Gastrocnemius medialis (tissue), 4 donors: ENCODE data around the gene MTCP1. TPM values are rescaled to one million over a fixed set of nuclear protein-coding genes. Genes with fewer than 3 reads are reported as not detected.

Experiments
- ATAC-seq, 2 donors: fragments of 150-250 bp; one replicate each; pipeline ENCODE4 v1.9.1; 2016
- DNase-seq, 2 donors: peaks; one replicate each; pipeline ENCODE4 v3.0.0-alpha.2; 2019
- H3K27ac ChIP-seq, 4 donors: fragments of 200-600 bp; sonication (generic); 1 replicate in 1 of 4; 2 replicates in 3 of 4; pipeline ENCODE4 v1.5.1; 2016 to 2018; ENCODE audit warnings: mild to moderate bottlenecking in 2 of 4, moderate library complexity in 1 of 4
- H3K27me3 ChIP-seq, 3 donors: fragments of 200-600 bp; sonication (generic) in 2 of 3; 1 replicate in 1 of 3; 2 replicates in 2 of 3; pipeline versions ENCODE4 v1.5.1 to v1.6.0; 2016 to 2019; ENCODE audit warnings: mild to moderate bottlenecking in 1 of 3, moderate library complexity in 1 of 3
- H3K36me3 ChIP-seq, 2 donors: fragments of 200-600 bp; sonication (generic) in 1 of 2; one replicate each; pipeline ENCODE4 v1.5.1; 2017 to 2018
- H3K4me1 ChIP-seq, 2 donors: fragments of 200-600 bp; sonication (generic) in 1 of 2; one replicate each; pipeline ENCODE4 v1.5.1; 2016 to 2017; ENCODE audit warnings: mild to moderate bottlenecking in 2 of 2
- H3K4me3 ChIP-seq, 4 donors: fragments of 200-600 bp; sonication (generic) in 3 of 4; 1 replicate in 1 of 4; 2 replicates in 3 of 4; pipeline ENCODE4 v1.5.1; 2016 to 2019; ENCODE audit warnings: mild to moderate bottlenecking in 2 of 4
- H3K9me3 ChIP-seq, 3 donors: fragments of 200-600 bp; sonication (generic) in 2 of 3; 1 replicate in 1 of 3; 2 replicates in 2 of 3; pipeline ENCODE4 v1.5.1; 2016 to 2019
- CTCF ChIP-seq, 5 experiments: fragments of 450-650 bp in 3 of 5; fragments of 200-600 bp in 2 of 5; sonication (generic) in 2 of 5; IDR thresholded peaks in 4 of 5; conservative IDR thresholded peaks in 1 of 5; 1 replicate in 4 of 5; 2 replicates in 1 of 5; pipeline ENCODE4 v1.5.1; 2016 to 2019; ENCODE audit warnings: antibody characterized with exemption in 5 of 5, mild to moderate bottlenecking in 3 of 5, moderate library complexity in 3 of 5
- POLR2A ChIP-seq, 2 donors: fragments of 450-650 bp; IDR thresholded peaks; one replicate each; pipeline ENCODE4 v1.6.1; 2017; ENCODE audit warnings: antibody characterized with exemption in 2 of 2, mild to moderate bottlenecking in 2 of 2, moderate library complexity in 2 of 2
- in situ Hi-C, 4 donors: fragments of 200-750 bp; cut with MboI; loops; one replicate each; pipeline versions ENCODE4 v1.15.0 to v1.8.0; 2017; ENCODE audit warnings: low sequenced_read_pairs in 4 of 4
- intact Hi-C: fragments of 100-400 bp; cut with DNase I; formaldehyde crosslinking; loops from one replicate; pipeline ENCODE4 v1.15.1; 2023; ENCODE audit warnings: low total_unique reads
- total RNA-seq, 4 donors: library from RNA; depleted of rRNA; stranded (reverse); fragments of >200 nt; gene quantifications; one replicate each; pipeline versions ENCODE4 v1.1.0 to v1.2.3, GENCODE V29; 2016

The MTCP1 gene
- total RNA-seq, 4 donors from 2014 or later, result 0.31 to 2.2 (median 0.93) TPM; not detected in 1

GRCh38 chrX:155056471-155056870 is 14.5 kb downstream of the MTCP1 start:
- ATAC-seq (no peak), DNase-seq (no peak)
- intact Hi-C loops (loop anchor here (2.0 kb wide), 1 partner anchor 30 kb away; the partner anchor contains the start of gene FUNDC2), in situ Hi-C loops (loop anchor here in 3 of 4 donors (5.0 to 10.0 kb wide), 3 partner anchors 72 to 79 kb away; no protein-coding TSS in a partner anchor)
- TF ChIP-seq POLR2A (IDR thresholded peaks at IDR 0.05) (no peak), CTCF (IDR thresholded peaks at IDR 0.05 in 4 of 5, conservative IDR thresholded peaks at IDR 0.05 in 1 of 5) (no peak)
- Histone ChIP-seq H3K4me3 (no peak overlapping the region), H3K4me1 (no peaks in the 10 kb centered on the region), H3K27me3 (no peaks in the 10 kb centered on the region), H3K9me3 (no peaks in the 10 kb centered on the region), H3K36me3 (no peaks in the 10 kb centered on the region), H3K27ac (peak overlapping the region; percentile 17 to 62 (median 47))

GRCh38 chrX:155055494-155055893 is 15.4 kb downstream of the MTCP1 start:
- in situ Hi-C loops, result loop anchor here in 3 of 4 donors (5.0 to 10.0 kb wide), 3 partner anchors 71 to 78 kb away; no protein-coding TSS in a partner anchor
- H3K9me3 ChIP-seq, result no peaks in the 10 kb centered on the region

GRCh38 chrX:155054255-155054654 is 16.7 kb downstream of the MTCP1 start:
- DNase-seq (no peak), ATAC-seq (no peak)
- Histone ChIP-seq H3K27ac (no peak overlapping the region), H3K4me3 (no peak overlapping the region), H3K27me3 (no peaks in the 10 kb centered on the region), H3K4me1 (no peaks in the 10 kb centered on the region), H3K36me3 (no peaks in the 10 kb centered on the region), H3K9me3 (no peaks in the 10 kb centered on the region)
- intact Hi-C loops, result no loop called here
- TF ChIP-seq POLR2A (IDR thresholded peaks at IDR 0.05) (no peak), CTCF (IDR thresholded peaks at IDR 0.05 in 4 of 5, conservative IDR thresholded peaks at IDR 0.05 in 1 of 5) (no peak)
- in situ Hi-C loops, result loop anchor here in 1 of 4 donors (10.0 kb wide), 1 partner anchor 69 kb away; no protein-coding TSS in a partner anchor

More at GRCh38 chrX:155055494-155055893, 15.4 kb downstream of the MTCP1 start:
- Histone ChIP-seq H3K4me1 (no peaks in the 10 kb centered on the region), H3K27ac (no peak overlapping the region), H3K4me3 (no peak overlapping the region), H3K27me3 (no peaks in the 10 kb centered on the region), H3K36me3 (no peaks in the 10 kb centered on the region)
- ATAC-seq, result no peak
- TF ChIP-seq CTCF (IDR thresholded peaks at IDR 0.05 in 4 of 5, conservative IDR thresholded peaks at IDR 0.05 in 1 of 5) (no peak), POLR2A (IDR thresholded peaks at IDR 0.05) (no peak)
- DNase-seq, result no peak
- intact Hi-C loops, result no loop called here

GRCh38 chrX:155053656-155054055 is 17.3 kb downstream of the MTCP1 start:
- DNase-seq (no peak), ATAC-seq (no peak)
- H3K36me3 ChIP-seq, result no peaks in the 10 kb centered on the region
- peak overlapping the region in 2 of 4 donors; percentile 17 to 27 for H3K27ac ChIP-seq
- intact Hi-C loops (no loop called here), in situ Hi-C loops (loop anchor here in 1 of 4 donors (10.0 kb wide), 1 partner anchor 69 kb away; no protein-coding TSS in a partner anchor)
- no peak overlapping the region for H3K4me3 ChIP-seq
- H3K9me3 ChIP-seq, result no peaks in the 10 kb centered on the region
- peaks cover 0 to 5% of the 10 kb centered on the region in 2 donors for H3K4me1 ChIP-seq
- H3K27me3 ChIP-seq, result no peaks in the 10 kb centered on the region
- TF ChIP-seq POLR2A (IDR thresholded peaks at IDR 0.05), result no peak
- no peak for TF ChIP-seq CTCF (IDR thresholded peaks at IDR 0.05 in 4 of 5, conservative IDR thresholded peaks at IDR 0.05 in 1 of 5)
